NCI-H2196 treated with DMSO at 0.1 percent for 48 hours (cell line): ENCODE data around the gene ZMYM4.
"Not testable (repeated sequence)": the region's sequence is repeated elsewhere in the genome, so short reads cannot be mapped to it uniquely, and the experiment has no call there.

Experiments used
- DNase-seq: peaks from one replicate; lab custom pipeline; 2025; ENCODE audit not compliant: unreplicated experiment; lab: John Stamatoyannopoulos, UW

ZMYM4 gene

GRCh38 chr1:35268282-35269200 is at the start of gene ZMYM4:
Gene ZMYM4 (plus strand): TSS chr1:35268709. CDS start chr1:35269047, 338 bp downstream.
- DNase-seq = peak; percentile 90

GRCh38 chr1:35220976-35221375 is 47.5 kb upstream of the ZMYM4 start:
- DNase-seq = no peak

- no peak for DNase-seq
Measured at GRCh38 chr1:35222322-35223083, 46.0 kb upstream of the ZMYM4 start.

GRCh38 chr1:35223084-35223630 is 45.4 kb upstream of the ZMYM4 start:
- no peak for DNase-seq

GRCh38 chr1:35226546-35226945 is 42.0 kb upstream of the ZMYM4 start:
- no peak for DNase-seq

GRCh38 chr1:35229587-35230360 is 38.7 kb upstream of the ZMYM4 start:
- no peak for DNase-seq

- DNase-seq = no peak
Measured at GRCh38 chr1:35231287-35231686, 37.2 kb upstream of the ZMYM4 start.

- DNase-seq = not testable (repeated sequence)
Measured at GRCh38 chr1:35236772-35237171, 31.7 kb upstream of the ZMYM4 start.

GRCh38 chr1:35243691-35244090 is 24.8 kb upstream of the ZMYM4 start:
- peak; percentile 33 for DNase-seq

- DNase-seq = no peak
Measured at GRCh38 chr1:35247256-35247655, 21.3 kb upstream of the ZMYM4 start.

GRCh38 chr1:35253941-35254340 is 14.6 kb upstream of the ZMYM4 start:
- no peak for DNase-seq

GRCh38 chr1:35255276-35255675 is 13.2 kb upstream of the ZMYM4 start:
- no peak for DNase-seq

GRCh38 chr1:35259561-35259960 is 8.9 kb upstream of the ZMYM4 start:
- DNase-seq = no peak

GRCh38 chr1:35261412-35262120 is 6.9 kb upstream of the ZMYM4 start:
- no peak for DNase-seq

GRCh38 chr1:35264035-35264434 is 4.5 kb upstream of the ZMYM4 start:
- no peak for DNase-seq

GRCh38 chr1:35264871-35265270 is 3.6 kb upstream of the ZMYM4 start:
- peak; percentile 26 for DNase-seq

GRCh38 chr1:35266306-35266705 is 2.2 kb upstream of the ZMYM4 start:
- DNase-seq = no peak

- DNase-seq = no peak
Measured at GRCh38 chr1:35269201-35269988, 886 bp downstream of the ZMYM4 start.

GRCh38 chr1:35269989-35270289 is 1.4 kb downstream of the ZMYM4 start:
- DNase-seq = no peak

- no peak for DNase-seq
Measured at GRCh38 chr1:35270836-35271235, 2.3 kb downstream of the ZMYM4 start.
